H1 (cell line): ENCODE data around the gene DLGAP5. TPM values are rescaled to one million over a fixed set of nuclear protein-coding genes. Genes with fewer than 3 reads are reported as not detected.

ENCODE experiments used
- CBX8 ChIP-seq: fragments of 300-800, 300-1000 bp; sonication (generic); IDR thresholded peaks from 2 replicates; pipeline ENCODE4 v1.7.1; 2016; ENCODE audit warnings: low read depth, low read length, borderline replicate concordance
- CHD1 ChIP-seq: IDR thresholded peaks from 2 replicates; pipeline ENCODE4 v1.6.1; 2012; ENCODE audit warnings: low read depth, low read length, improper control_type of control experiment
- GABPA ChIP-seq: IDR thresholded peaks from 2 replicates; pipeline ENCODE4 v1.6.1; 2011; ENCODE audit warnings: mild to moderate bottlenecking, low read length, moderate library complexity, borderline replicate concordance; ENCODE audit not compliant: insufficient read depth
- JUND ChIP-seq: IDR thresholded peaks from 2 replicates; pipeline ENCODE4 v1.6.1; 2011; ENCODE audit warnings: mild to moderate bottlenecking, improper control_type of control experiment, low read length
- KDM1A ChIP-seq: fragments of 200-600, 300-600 bp; sonication (generic); IDR thresholded peaks from 2 replicates; pipeline ENCODE4 v1.7.1; 2016; ENCODE audit warnings: mild to moderate bottlenecking, low read length, borderline replicate concordance
- KDM5A ChIP-seq: fragments of 200-600 bp; IDR thresholded peaks from 2 replicates; pipeline ENCODE4 v1.7.1; 2012; ENCODE audit warnings: mild to moderate bottlenecking, low read length, inconsistent platforms, mixed read lengths
- POLR2AphosphoS5 ChIP-seq: IDR thresholded peaks from 2 replicates; pipeline ENCODE4 v1.6.1; 2011; ENCODE audit warnings: low read depth, low read length
- polyA plus RNA-seq, 7 experiments: library from polyadenylated mRNA; depleted of rRNA in 3 of 7; stranded (reverse) in 5 of 7; unstranded in 2 of 7; fragments of >200 nt in 5 of 7; fragments of 200-250 nt in 2 of 7; gene quantifications; 1 replicate in 5 of 7; 2 replicates in 1 of 7; 4 replicates in 1 of 7; pipeline versions ENCODE4 v1.2.1 to v1.2.3, GENCODE V29; 2011 to 2013; ENCODE audit warnings: missing spikeins in 2 of 7, mixed read lengths in 2 of 7
- total RNA-seq: library from RNA; stranded (reverse); fragmentation: NEBNext Ultra II Directional; extraction: Animal tissue kit (Norgen Biotek cat#: 25700); gene quantifications from 2 replicates; pipeline ENCODE4 v1.2.1, GENCODE V29; 2021
- TF ChIP-seq, protein P1 (sequence below): IDR thresholded peaks from 2 replicates; pipeline ENCODE4 v1.6.1; 2011; ENCODE audit warnings: low read depth, mild to moderate bottlenecking, low read length; ENCODE audit not compliant: insufficient read depth

The DLGAP5 gene
- total and polyA plus RNA-seq, 2 of the 8 experiments (the other 6 are each of a cell fraction or from before 2014, with no cell fraction given) = 16.9 to 155 TPM

DNA sequence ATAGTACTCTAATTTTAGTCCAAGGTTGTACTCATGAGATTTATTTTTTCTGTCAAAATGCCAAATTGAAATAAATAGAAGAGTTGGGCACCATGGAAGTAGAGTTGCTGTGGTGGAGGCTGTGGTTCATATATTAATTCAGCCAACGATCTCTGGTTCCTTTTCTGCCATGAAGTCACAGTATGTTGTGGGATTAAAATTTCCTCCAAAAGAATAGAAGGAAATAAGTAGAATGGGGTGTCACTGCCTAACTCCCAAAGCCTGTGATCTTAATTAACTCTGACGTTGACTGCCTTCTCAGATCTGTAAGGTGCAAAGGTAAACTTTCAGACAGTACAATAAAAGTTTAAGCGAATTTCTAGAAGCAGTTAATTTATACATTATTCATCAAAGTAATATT, 42.2 kb upstream of the DLGAP5 start (continued):
- TF ChIP-seq JUND (no peak), CBX8 (no peak), KDM5A (no peak), CHD1 (no peak), KDM1A (no peak), GABPA (no peak), POLR2AphosphoS5 (no peak)
- TF ChIP-seq, protein P1, sequence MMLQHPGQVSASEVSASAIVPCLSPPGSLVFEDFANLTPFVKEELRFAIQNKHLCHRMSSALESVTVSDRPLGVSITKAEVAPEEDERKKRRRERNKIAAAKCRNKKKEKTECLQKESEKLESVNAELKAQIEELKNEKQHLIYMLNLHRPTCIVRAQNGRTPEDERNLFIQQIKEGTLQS = no peak
- TF ChIP-seq, all 59 proteins: peak for 0
